HCT116 (cell line): ENCODE data around the gene TAF4. TPM values are rescaled to one million over a fixed set of nuclear protein-coding genes. Genes with fewer than 3 reads are reported as not detected.

Experiments used
- ATAC-seq: fragments of 200-7000 bp; cut with Tn5 transposase; 2 replicates; pipeline ENCODE4 v1.9.1; 2020; ENCODE audit warnings: mild to moderate bottlenecking, moderate library complexity
- BruUV-seq: library from RNA; stranded (reverse); fragments of 400-500 nt; replicated peaks from 2 replicates; lab custom pipeline; 2021; lab: Mats Ljungman, UMichigan
- CTCF ChIA-PET: fragments of 300-600 bp; sonication (Branson Sonifier 250); formaldehyde crosslinking; loops from one replicate; lab custom pipeline; 2021; ENCODE audit warnings: antibody characterized with exemption; lab: Charles Lee
- POLR2A ChIA-PET: fragments of 300-600, 350-600 bp; sonication (Branson Sonifier 250); formaldehyde crosslinking; loops from one replicate; lab custom pipeline; 2021; ENCODE audit warnings: antibody characterized with exemption; lab: Charles Lee
- RAD21 ChIA-PET, 2 experiments: fragments of 300-600 bp; sonication (Branson Sonifier 250); formaldehyde crosslinking; loops; one replicate each; lab custom pipeline; 2023; ENCODE audit warnings: low total read pairs in 2 of 2; ENCODE audit not compliant: uncharacterized antibody in 2 of 2, unreplicated experiment in 2 of 2, low non-redundant PET in 1 of 2; lab: Charles Lee
- DNase-seq: peaks from one replicate; pipeline ENCODE4 v3.0.0-alpha.2; 2010; ENCODE audit warnings: low read depth, low spot score
- H2AFZ ChIP-seq: fragments of 200-600 bp; shearing (Covaris generic), sonication (generic); 2 replicates; pipeline ENCODE4 v1.6.1; 2017; ENCODE audit warnings: low read depth, mixed run types, mixed read lengths, antibody characterized with exemption, low read length; ENCODE audit not compliant: poor library complexity, severe bottlenecking
- H3K27ac ChIP-seq: 2 replicates; pipeline ENCODE4 v1.5.1; 2012; ENCODE audit warnings: low read depth, low read length
- H3K27me3 ChIP-seq: fragments of 200-600 bp; sonication (generic); 2 replicates; pipeline ENCODE4 v1.6.1; 2016; ENCODE audit warnings: mixed run types, low read length, mixed read lengths; ENCODE audit not compliant: insufficient read depth
- H3K36me3 ChIP-seq, 2 experiments: fragments of 200-500 bp in 1 of 2; fragments of 200-600 bp in 1 of 2; sonication (Bioruptor generic) in 1 of 2; sonication (generic) in 1 of 2; 2 replicates each; pipeline versions ENCODE4 v1.5.1 to v1.6.1; 2014 to 2016; ENCODE audit warnings: low read length in 2 of 2, inconsistent platforms in 1 of 2, mixed read lengths in 1 of 2, mixed run types in 1 of 2; ENCODE audit not compliant: insufficient read depth in 2 of 2, control insufficient read depth in 1 of 2
- H3K4me1 ChIP-seq, 2 experiments: fragments of 200-600 bp in 1 of 2; sonication (generic) in 1 of 2; 2 replicates each; pipeline versions ENCODE4 v1.5.1 to v1.6.1; 2012 to 2017; ENCODE audit warnings: low read length in 2 of 2, inconsistent platforms in 1 of 2, mild to moderate bottlenecking in 1 of 2, mixed read lengths in 1 of 2, mixed run types in 1 of 2, moderate library complexity in 1 of 2; ENCODE audit not compliant: insufficient read depth in 2 of 2, control insufficient read depth in 1 of 2
- H3K4me2 ChIP-seq: fragments of 200-600 bp; sonication (generic); 2 replicates; pipeline ENCODE4 v1.6.1; 2017; ENCODE audit warnings: mixed run types, low read length, mixed read lengths
- H3K4me3 ChIP-seq, 2 experiments: fragments of 200-600 bp in 1 of 2; sonication (generic) in 1 of 2; replicated peaks in 1 of 2; 2 replicates each; pipeline ENCODE4 v1.5.1; 2011 to 2016; ENCODE audit warnings: low read length in 2 of 2, control low read depth in 1 of 2, low read depth in 1 of 2, mild to moderate bottlenecking in 1 of 2, mixed read lengths in 1 of 2, mixed run types in 1 of 2
- H3K79me2 ChIP-seq: fragments of 200-600 bp; sonication (generic); 2 replicates; pipeline ENCODE4 v1.6.1; 2017; ENCODE audit warnings: mild to moderate bottlenecking, mixed run types, low read length, moderate library complexity, mixed read lengths; ENCODE audit not compliant: insufficient read depth
- H3K9ac ChIP-seq: fragments of 200-600 bp; sonication (generic); 2 replicates; pipeline ENCODE4 v1.6.1; 2016; ENCODE audit warnings: low read length, mixed read lengths
- H3K9me2 ChIP-seq: fragments of 200-600 bp; sonication (generic), shearing (Covaris generic); 2 replicates; pipeline ENCODE4 v1.6.1; 2017; ENCODE audit warnings: mixed run types, mild to moderate bottlenecking, moderate library complexity; ENCODE audit not compliant: insufficient read depth
- H3K9me3 ChIP-seq, 2 experiments: fragments of 200-500 bp in 1 of 2; fragments of 200-600 bp in 1 of 2; sonication (Bioruptor generic) in 1 of 2; sonication (generic) in 1 of 2; 2 replicates each; pipeline ENCODE4 v1.6.1; 2014 to 2017; ENCODE audit warnings: low read length in 2 of 2, mixed read lengths in 2 of 2, inconsistent platforms in 1 of 2, low read depth in 1 of 2, mild to moderate bottlenecking in 1 of 2, mixed run types in 1 of 2, moderate library complexity in 1 of 2; ENCODE audit not compliant: control insufficient read depth in 1 of 2, insufficient read depth in 1 of 2
- H4K20me1 ChIP-seq: fragments of 200-600 bp; sonication (generic), shearing (Covaris generic); 2 replicates; pipeline ENCODE4 v1.6.1; 2017; ENCODE audit warnings: mixed run types, mild to moderate bottlenecking, moderate library complexity; ENCODE audit not compliant: insufficient read depth
- CBX3 ChIP-seq: IDR thresholded peaks from 2 replicates; pipeline ENCODE4 v1.6.1; 2012; ENCODE audit warnings: low read depth
- ELF1 ChIP-seq: IDR thresholded peaks from 2 replicates; pipeline ENCODE4 v1.6.1; 2012; ENCODE audit warnings: low read depth, borderline replicate concordance
- EZH2phosphoT487 ChIP-seq: fragments of 200-600 bp; IDR thresholded peaks from 2 replicates; pipeline ENCODE4 v1.6.1; 2018; ENCODE audit warnings: antibody characterized with exemption, borderline replicate concordance
- MAX ChIP-seq: IDR thresholded peaks from 2 replicates; pipeline ENCODE4 v1.6.1; 2012
- POLR2A ChIP-seq: IDR thresholded peaks from 2 replicates; pipeline ENCODE4 v1.7.0; 2011; ENCODE audit warnings: borderline replicate concordance; ENCODE audit not compliant: insufficient read depth, insufficient read length; ENCODE audit errors: extremely low read depth
- POLR2AphosphoS5 ChIP-seq: IDR thresholded peaks from 2 replicates; pipeline ENCODE4 v1.6.1; 2011; ENCODE audit warnings: mild to moderate bottlenecking, low read depth, low read length, moderate library complexity
- SP1 ChIP-seq: IDR thresholded peaks from 2 replicates; pipeline ENCODE4 v1.6.1; 2012; ENCODE audit warnings: low read depth
- TCF7L2 ChIP-seq: IDR thresholded peaks from 2 replicates; pipeline ENCODE4 v1.7.0; 2011; ENCODE audit warnings: borderline replicate concordance, inconsistent platforms; ENCODE audit not compliant: insufficient read depth, insufficient read length; ENCODE audit errors: extremely low read depth
- YY1 ChIP-seq: IDR thresholded peaks from 2 replicates; pipeline ENCODE4 v1.6.1; 2011; ENCODE audit warnings: low read length, low read depth, moderate library complexity, mild to moderate bottlenecking; ENCODE audit not compliant: insufficient replicate concordance; ENCODE audit errors: extremely low read depth
- ZBTB33 ChIP-seq: IDR thresholded peaks from 2 replicates; pipeline ENCODE4 v1.6.1; 2011; ENCODE audit warnings: mild to moderate bottlenecking, low read length, moderate library complexity; ENCODE audit not compliant: insufficient replicate concordance; ENCODE audit errors: extremely low read depth
- ZFX ChIP-seq: fragments of 450-650 bp; IDR thresholded peaks from 2 replicates; pipeline ENCODE4 v1.6.1; 2017
- intact Hi-C: fragments of 100-400 bp; cut with micrococcal nuclease; formaldehyde crosslinking; loops from 2 replicates; pipeline ENCODE4 v1.10.0; 2022
- total RNA-seq: library from RNA; stranded (reverse); gene quantifications from one replicate; pipeline ENCODE4 v1.2.1, GENCODE V29; 2021; ENCODE audit not compliant: unreplicated experiment

Gene TAF4
- total RNA-seq, 1 experiment from 2014 or later: 26.8 TPM

- Histone ChIP-seq H3K36me3 (no peaks in the 10 kb centered on the region), H3K9me3 (no peaks in the 10 kb centered on the region)
- DNase-seq: no peak
- BruUV-seq: no TSS peak
- intact Hi-C loops: no loop called here
- TF ChIP-seq MAX (no peak), SP1 (no peak), POLR2A (no peak), ZFX (no peak), ZBTB33 (no peak)
- TF ChIP-seq, all 23 proteins: peak for 0
- Histone ChIP-seq H4K20me1 (no peaks in the 10 kb centered on the region), H3K9ac (no peak overlapping the region), H3K27me3 (no peaks in the 10 kb centered on the region), H3K4me1 (no peaks in the 10 kb centered on the region), H3K9me2 (no peaks in the 10 kb centered on the region), H3K4me3 (no peak overlapping the region), H3K4me2 (no peak overlapping the region), H2AFZ (no peak overlapping the region), H3K79me2 (no peaks in the 10 kb centered on the region), H3K27ac (no peak overlapping the region)
- ChIA-PET POLR2A (no interaction called here), CTCF (no interaction called here), RAD21 (no interaction called here)
- no peak for ATAC-seq
Measured at GRCh38 chr20:61936701-61937131, 129.0 kb downstream of the TAF4 start.

- Histone ChIP-seq H3K4me1 (no peaks in the 10 kb centered on the region), H4K20me1 (no peaks in the 10 kb centered on the region), H3K27ac (no peak overlapping the region), H3K4me2 (no peak overlapping the region), H3K36me3 (no peaks in the 10 kb centered on the region), H3K79me2 (no peaks in the 10 kb centered on the region), H3K9me2 (no peaks in the 10 kb centered on the region), H3K4me3 (no peak overlapping the region), H3K9me3 (no peaks in the 10 kb centered on the region), H3K9ac (no peak overlapping the region), H3K27me3 (no peaks in the 10 kb centered on the region), H2AFZ (no peak overlapping the region)
- no peak for ATAC-seq
- TF ChIP-seq TCF7L2 (no peak), ELF1 (no peak), YY1 (no peak), SP1 (no peak), CBX3 (no peak), POLR2AphosphoS5 (no peak), EZH2phosphoT487 (no peak), ZBTB33 (no peak)
- intact Hi-C loops: no loop called here
- DNase-seq: no peak
- RAD21 ChIA-PET: no interaction called here
- POLR2A ChIA-PET: no interaction called here
- CTCF ChIA-PET: no interaction called here
- BruUV-seq: no TSS peak
Measured at GRCh38 chr20:61935926-61936700, 129.6 kb downstream of the TAF4 start.
